ENCODE data around the gene LY6G6F.

Gene LY6G6F

DNA sequence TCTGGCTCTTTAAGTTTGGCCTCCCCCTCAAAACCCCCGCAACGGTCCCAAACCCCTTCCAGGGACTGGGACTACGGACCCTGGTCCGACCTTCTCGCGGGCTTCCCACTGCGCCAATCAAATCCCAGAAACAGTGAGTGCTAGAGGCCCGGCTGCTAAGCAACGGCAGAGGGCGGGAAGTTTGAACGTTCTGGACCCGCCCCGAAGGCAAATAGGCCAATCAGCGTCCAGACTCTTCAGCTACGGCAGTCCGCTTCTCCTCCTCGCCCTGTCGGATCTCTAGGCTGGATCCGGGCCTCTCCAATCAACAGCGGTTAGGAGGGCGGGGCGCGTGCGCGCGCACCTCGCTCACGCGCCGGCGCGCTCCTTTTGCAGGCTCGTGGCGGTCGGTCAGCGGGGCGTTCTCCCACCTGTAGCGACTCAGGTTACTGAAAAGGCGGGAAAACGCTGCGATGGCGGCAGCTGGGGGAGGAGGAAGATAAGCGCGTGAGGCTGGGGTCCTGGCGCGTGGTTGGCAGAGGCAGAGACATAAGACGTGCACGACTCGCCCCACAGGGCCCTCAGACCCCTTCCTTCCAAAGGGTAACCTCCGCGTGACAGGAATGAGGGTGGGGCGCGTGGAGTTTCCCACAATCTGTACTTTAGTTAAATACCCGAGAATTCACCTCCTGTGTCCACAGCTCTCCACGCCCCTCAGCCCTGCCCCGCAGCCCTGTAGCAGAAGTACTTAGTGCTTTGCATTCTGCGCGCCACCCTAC is 33.2 kb downstream of the LY6G6F start, which contains the start of gene MSH5:
Gene MSH5, plus strand, starts transcription at position 367 of the 758 bp plus-strand sequence. CDS start 462 bp downstream, outside the sequence.
- DNase-seq, result peak; percentile 99 to 100

DNA sequence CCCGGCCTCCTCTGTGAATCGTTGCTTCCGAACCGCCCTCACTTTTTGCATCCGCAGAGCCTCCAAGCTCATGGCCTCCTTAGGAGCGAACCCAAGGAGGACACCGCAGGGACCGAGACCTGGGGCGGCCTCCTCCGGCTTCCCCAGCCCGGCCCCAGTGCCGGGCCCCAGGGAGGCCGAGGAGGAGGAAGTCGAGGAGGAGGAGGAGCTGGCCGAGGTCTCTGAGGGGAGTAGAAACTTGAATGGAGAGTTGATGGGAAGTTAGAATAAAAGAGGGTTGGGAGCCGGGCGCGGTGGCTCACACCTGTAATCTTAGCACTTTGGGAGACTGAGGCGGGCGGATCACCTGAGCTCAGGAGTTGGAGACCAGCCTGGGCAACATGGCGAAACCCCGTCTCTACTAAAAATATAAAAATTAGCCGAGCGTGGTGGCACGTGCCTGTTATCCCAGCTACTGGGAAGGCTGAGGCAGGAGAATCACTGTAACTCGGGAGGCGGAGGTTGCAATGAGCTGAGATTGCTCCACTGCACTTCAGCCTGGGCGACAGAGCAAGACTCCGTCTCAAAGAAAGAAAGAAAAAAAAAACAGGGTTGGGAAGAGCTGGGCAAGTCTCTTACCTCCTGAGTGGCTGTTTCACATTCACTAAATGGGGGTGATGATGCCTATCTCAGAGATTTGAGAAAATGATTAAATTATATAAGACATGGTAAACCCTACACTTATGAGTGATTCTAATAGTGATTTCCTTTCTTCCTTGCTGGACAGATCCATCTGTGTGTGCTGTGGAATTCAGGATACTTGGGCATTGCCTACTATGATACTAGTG is 33.9 kb downstream of the LY6G6F start:
- peak; percentile 60 to 66 for DNase-seq

GRCh38 chr6:31741815-31742214 is 35.1 kb downstream of the LY6G6F start:
- no peak for DNase-seq

- no peak for DNase-seq
Measured at GRCh38 chr6:31742894-31743293, 36.2 kb downstream of the LY6G6F start.

DNA sequence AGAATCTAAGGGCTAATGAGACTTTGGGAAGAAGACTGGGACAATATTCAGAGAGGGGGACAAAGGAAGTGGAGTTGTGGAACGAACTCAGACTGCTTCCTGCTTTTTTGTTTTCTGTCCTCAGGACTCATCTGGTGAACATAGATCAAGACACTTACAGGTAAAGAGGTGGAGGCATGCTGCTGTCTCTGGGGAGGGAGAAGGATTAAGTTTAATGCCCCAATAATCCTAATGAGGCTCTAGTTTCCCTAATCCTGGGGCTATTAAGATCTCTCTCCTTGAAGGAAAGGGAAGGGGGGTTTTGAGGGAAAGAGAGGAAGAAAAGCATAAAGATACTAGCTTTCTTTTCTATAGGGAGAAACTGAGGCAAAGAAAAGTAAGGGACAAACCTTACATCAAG is 37.8 kb downstream of the LY6G6F start:
- no peak for DNase-seq

GRCh38 chr6:31749301-31750036 is 42.8 kb downstream of the LY6G6F start:
- DNase-seq, result no peak

DNA sequence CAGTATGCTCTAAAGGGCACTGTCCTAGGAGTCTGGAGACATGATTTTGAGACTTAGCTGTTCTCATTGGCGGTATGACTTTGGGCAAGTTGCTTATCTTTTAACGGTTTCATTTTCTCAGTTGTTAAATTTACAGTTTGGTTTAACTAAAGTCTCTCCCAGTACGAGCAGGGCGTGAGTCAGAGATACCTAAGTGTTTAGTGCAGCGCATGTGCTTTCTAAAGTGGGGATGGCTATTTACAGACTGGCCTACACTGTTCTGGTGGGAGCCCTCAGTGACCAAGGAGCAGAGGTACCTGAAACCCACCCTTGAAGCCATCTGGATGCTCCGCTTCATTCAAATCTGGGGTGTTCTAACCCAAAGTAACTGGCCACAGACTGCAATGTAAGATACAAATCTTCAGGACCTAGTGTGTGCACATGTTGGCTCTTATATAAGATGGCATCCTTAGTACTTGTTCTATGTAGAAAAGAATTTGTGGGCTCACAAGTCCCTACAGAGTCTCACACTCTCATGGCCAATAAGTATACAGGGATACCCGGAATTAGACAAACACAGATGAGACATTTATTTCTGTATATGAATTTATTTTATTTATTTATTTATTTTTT is 43.9 kb downstream of the LY6G6F start:
- no peak for DNase-seq

DNA sequence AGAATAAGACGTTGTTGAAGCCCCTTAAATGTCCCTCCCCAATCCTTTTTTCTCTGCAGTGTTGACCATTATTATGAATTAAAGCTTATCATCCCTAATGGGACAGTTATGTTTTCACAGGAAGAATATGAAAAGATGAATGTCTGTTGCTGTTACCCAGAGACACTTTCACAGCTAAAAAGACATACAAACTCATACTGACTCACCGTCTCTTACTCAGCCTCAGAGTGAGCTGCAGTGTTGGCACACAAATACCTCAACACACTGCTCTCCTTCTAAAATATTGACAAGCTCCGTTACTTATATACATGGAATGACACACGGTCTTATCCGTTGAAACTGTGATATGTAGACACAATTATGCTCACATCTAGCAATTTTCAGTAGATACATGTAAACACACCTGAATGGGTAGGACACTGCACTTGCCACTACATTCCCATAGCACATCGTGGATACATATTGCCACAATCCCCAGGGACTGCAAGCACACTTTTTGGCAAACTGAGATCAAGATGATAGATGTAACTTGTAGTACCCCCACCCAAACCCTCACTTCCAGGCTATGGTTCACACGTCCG is 46.2 kb downstream of the LY6G6F start:
- no peak for DNase-seq

DNA sequence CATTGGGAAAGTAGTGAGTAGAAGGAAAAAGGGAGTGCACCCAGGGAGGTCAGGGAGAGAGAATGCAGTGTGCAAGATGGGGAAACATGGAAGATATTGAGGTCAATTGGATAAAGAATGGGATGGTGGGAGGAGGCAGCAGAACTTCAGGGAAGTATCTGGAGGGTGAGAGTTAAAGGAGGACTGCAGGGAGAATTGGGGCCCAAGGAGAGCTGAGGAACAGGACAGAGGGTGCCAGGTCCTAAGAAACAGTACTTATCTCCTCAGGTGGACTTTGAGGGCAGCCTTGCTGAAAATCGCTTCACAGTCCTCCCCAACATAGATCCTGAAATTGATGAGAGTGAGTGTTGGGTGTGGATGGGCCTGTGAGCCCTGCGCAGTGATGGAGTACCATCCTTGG is 51.6 kb downstream of the LY6G6F start:
- no peak for DNase-seq
